Mucosa of stomach (tissue), 1 donor: Measurements from ENCODE around the gene DLX1.
A peak's percentile ranks its signal among the peaks of the same experiment; 100 is the strongest.

Experiments used
- H3K27me3 ChIP-seq: one replicate; pipeline ENCODE4 v1.7.0; 2013; ENCODE audit warnings: mild to moderate bottlenecking, low read length; ENCODE audit not compliant: control insufficient read depth, insufficient read depth
- H3K36me3 ChIP-seq: one replicate; pipeline ENCODE4 v1.7.0; 2013; ENCODE audit warnings: low read length; ENCODE audit not compliant: control insufficient read depth, insufficient read depth
- H3K4me1 ChIP-seq: one replicate; pipeline ENCODE4 v1.7.0; 2013; ENCODE audit warnings: mild to moderate bottlenecking, low read length; ENCODE audit not compliant: control insufficient read depth, insufficient read depth
- H3K4me3 ChIP-seq: one replicate; pipeline ENCODE4 v1.7.0; 2013; ENCODE audit warnings: low read length
- H3K9ac ChIP-seq: one replicate; pipeline ENCODE4 v1.7.0; 2013; ENCODE audit warnings: mild to moderate bottlenecking, low read length, moderate library complexity
- H3K9me3 ChIP-seq: one replicate; pipeline ENCODE4 v1.7.0; 2013; ENCODE audit warnings: mild to moderate bottlenecking, low read length, moderate library complexity; ENCODE audit not compliant: control insufficient read depth
- donor health status: Pancreatic carcinoma.

The DLX1 gene

DNA sequence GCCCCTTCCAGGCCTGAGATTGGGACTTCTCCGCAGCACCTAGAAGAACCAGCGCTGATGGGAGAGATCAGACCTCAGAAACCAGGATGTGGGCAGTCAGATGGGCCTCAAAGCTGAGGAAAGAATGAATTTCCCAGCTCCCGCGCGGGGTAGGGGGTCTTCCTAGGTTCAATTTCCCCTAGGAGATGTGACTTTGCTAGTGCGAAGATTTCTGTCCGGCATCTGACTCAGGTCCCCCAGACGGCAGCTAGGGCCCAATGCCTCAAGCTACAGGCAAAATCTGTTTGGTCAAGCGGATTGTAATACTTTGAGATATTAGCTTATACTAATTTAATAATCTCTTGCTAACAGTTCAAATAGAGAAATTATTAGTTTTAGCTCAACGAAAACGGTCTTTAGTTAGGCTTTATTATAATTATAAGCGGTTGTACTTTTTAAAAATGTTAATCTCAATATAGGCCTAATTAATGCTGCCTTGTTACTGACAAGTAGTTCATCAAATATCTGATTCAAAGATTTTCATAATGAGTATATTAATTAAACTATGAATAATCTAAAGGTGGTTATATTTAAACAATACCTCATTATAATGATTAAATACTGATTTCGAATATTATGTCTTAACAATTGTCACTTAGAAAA lies 5.8 kb downstream of the DLX1 start:
- peaks cover 33% of the 10 kb centered on the region for H3K4me1 ChIP-seq
- H3K4me3 ChIP-seq: no peak overlapping the region
- H3K27me3 ChIP-seq: peaks cover 100% of the 10 kb centered on the region
- no peak overlapping the region for H3K9ac ChIP-seq
- no peaks in the 10 kb centered on the region for H3K9me3 ChIP-seq
- no peaks in the 10 kb centered on the region for H3K36me3 ChIP-seq

DNA sequence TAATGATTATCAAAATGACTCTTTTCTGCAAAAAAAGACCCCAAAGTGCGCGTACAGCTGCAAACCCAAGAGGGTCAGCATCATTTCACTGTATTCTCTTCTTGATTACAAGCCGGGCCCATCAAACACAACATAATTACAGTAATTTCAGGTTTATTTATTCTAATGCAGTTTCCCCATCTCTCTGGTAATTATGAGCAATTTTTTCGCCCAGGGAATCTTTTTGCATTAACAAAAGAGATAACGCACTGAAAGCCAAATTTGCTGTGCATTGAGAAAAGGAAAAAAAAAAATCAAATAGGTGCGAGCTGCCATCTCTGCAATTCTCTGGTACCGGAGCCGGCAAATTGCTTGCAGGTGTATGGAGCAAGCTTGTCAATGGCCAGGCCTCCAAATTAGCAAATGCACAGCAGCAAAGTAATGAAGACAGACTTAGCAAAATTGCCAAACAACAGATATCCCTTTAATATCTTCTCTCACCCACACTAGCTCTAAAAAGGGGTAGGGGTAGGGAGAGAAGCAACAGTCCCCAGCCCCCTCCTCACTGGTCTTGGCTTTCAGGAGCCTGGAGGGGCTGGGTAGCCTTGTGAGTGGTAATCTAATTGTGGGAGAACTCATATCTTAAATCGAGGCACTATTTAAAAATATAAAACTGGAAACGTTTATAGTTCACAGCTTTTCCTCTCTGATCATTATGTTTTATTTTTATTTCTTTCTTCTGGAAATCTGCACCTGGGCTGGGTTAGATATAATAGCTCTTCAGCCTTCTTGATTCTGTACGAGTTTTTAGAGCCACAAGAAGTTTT lies 6.7 kb downstream of the DLX1 start:
- Histone ChIP-seq H3K27me3 (peaks cover 100% of the 10 kb centered on the region), H3K36me3 (no peaks in the 10 kb centered on the region), H3K4me3 (no peak overlapping the region), H3K9ac (no peak overlapping the region), H3K4me1 (peaks cover 33% of the 10 kb centered on the region), H3K9me3 (no peaks in the 10 kb centered on the region)

DNA sequence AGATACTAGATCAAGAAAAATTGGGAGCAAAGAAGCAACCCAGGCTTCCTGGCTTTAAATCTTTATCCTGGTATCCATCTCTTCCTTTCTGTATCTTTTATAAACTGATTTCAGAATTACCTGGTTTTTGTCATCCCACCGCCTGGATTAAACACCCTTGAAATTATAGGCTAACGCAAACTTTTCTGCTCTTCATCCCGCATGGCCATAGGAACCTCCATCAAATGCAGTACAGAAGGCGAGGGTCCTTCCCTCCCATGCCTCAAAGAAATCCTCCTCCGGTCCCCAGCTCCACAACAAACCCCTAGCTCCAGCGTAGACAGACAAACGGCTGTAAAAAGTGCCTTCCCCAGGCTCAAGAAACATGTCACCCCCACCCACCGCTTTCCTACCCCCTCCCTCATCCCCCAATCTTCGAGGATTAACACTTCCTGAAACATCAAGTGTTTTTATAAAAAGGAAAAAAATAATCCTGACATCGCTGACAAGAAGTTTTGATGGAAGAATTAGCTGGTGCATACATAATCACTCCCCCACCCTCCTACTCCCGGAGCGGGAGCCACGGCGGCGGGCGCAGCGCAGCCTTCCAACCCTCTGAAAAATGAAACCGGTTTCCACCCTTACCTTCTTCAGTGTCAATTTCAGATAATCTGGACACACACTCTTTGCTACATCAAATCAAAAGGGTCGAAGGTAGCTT lies 7.6 kb downstream of the DLX1 start:
- H3K9ac ChIP-seq: no peak overlapping the region
- H3K9me3 ChIP-seq: no peaks in the 10 kb centered on the region
- peaks cover 39% of the 10 kb centered on the region for H3K4me1 ChIP-seq
- peaks cover 100% of the 10 kb centered on the region for H3K27me3 ChIP-seq
- H3K4me3 ChIP-seq: no peak overlapping the region
- H3K36me3 ChIP-seq: no peaks in the 10 kb centered on the region

DNA sequence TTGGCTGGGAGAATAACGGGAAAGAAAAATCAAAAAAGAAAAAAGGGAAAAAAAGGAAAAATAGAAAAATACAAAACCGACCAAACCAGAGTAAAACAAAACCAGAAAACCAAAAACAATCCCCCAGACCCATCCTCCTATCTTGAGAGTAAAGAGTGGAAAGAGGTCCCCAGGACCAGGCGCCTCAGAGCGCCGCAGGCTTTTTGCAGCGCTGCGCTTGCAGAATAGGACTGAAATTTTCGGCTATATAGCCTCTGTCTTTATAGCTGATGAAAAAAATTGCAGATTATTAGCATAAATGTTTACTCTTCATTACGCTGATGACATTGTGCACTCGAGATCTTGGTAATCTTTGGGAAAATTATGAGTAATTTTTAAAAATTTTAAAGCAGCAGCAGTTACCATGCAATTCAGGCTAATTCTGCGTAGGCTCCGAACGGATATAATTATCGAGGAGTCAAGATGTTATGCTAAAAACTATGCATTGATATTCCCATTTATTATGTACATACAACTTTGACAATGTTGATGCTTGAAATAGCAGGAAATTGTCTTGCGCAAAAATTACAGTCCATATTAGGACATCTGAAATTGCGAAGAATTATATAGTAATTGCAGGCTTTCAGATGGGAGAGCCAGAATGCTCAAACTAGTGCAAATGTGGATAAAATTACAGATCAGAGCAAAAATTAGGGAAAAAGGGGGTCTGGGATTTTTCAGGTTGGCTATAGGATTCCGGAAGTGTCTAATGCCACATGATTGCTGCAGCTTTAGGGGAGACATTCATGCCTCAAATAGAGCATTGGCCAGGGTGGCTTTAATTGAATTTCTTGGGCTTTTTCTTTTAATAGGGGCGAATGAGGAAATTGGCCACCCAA lies 8.3 kb downstream of the DLX1 start:
- Histone ChIP-seq H3K9me3 (no peaks in the 10 kb centered on the region), H3K36me3 (no peaks in the 10 kb centered on the region), H3K27me3 (peaks cover 100% of the 10 kb centered on the region), H3K4me3 (no peak overlapping the region), H3K9ac (no peak overlapping the region), H3K4me1 (peaks cover 32% of the 10 kb centered on the region)

DNA sequence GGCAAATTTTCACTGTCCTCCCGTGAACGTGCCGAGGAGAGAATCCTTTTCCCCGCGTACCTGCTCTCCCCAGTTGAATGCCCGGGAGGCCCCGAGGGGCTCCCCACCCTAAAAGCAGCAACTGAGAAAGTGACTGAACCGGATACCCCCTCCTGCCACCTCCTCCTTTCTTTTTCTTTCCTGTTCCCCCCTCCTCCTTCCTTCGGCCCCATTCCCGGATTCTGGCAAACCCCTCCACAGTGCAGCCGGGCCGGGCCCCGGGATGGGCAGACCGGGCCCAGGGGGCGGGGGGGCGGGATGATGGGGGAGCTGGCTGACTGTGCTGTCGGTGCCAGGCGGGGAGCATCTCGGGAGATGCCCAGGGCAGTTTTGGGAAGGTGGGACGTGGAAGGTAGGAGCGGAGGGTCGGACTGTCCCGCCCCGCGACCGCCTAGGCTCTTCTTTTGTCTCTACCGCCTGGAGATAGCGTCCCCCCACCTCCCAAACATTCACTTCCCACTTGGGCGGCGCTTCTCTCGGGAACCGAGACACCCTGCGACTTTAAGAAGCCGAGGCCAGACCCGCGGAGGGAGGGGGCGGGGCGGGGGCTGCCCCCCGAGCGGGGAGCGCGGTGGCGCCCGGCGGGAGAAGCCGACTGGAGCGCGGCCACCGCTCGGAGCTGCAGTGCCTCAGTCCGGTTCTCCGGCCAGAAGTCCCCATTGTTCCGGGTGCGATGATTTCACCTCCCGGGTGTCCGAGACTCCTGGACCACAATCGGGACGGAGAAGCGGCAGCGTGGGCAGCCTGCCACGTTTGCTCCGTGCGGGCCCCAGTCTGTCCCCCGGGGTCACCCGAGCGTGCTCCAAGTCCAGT lies 9.2 kb downstream of the DLX1 start:
- Histone ChIP-seq H3K4me1 (peaks cover 38% of the 10 kb centered on the region), H3K27me3 (peaks cover 100% of the 10 kb centered on the region)

DNA sequence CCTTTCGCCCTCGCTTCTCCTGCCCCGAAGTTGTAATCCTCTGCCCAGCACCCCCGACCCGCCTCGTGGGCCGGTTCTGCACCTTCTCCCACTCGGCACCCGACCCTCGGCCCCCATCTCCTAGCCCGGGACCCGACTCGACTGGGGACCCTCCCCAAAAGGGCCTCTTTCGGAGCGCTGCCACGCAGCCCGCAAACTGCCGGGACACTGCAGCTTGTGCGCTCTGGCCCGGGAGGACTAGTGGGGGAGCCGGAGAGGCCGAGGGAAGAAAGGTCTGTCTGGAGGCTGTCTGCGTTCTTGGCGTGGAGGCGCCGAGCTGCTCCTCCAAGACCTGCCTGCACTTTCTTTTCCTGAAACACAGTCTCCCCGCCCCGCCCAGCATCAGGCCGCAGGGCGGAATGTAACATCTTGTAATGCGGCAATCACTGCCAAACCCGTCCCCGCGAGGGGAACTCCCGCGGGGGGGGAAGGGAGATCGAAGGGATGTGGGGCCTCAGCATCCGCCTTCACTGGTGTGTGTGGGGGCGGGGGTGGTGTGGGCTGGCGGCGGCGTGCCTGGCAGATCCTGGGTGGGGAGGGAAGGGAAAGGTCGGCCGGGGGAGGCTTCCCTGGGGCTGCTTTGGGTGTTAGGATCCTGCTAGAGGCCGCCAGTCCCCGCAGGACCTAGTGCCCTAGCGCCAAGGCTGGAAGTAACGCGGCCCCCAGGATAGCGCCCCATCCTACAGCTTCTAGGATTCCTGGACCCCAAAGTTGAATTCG lies 10.0 kb downstream of the DLX1 start:
- no peaks in the 10 kb centered on the region for H3K36me3 ChIP-seq
- peak overlapping the region; percentile 14 for H3K4me3 ChIP-seq
- peaks cover 43% of the 10 kb centered on the region for H3K4me1 ChIP-seq
- peaks cover 100% of the 10 kb centered on the region for H3K27me3 ChIP-seq
- H3K9ac ChIP-seq: peak overlapping the region; percentile 28
- H3K9me3 ChIP-seq: no peaks in the 10 kb centered on the region

More for the DNA sequence above, 9.2 kb downstream of the DLX1 start:
- Histone ChIP-seq H3K4me3 (no peak overlapping the region), H3K9ac (peak overlapping the region; percentile 28), H3K9me3 (no peaks in the 10 kb centered on the region), H3K36me3 (no peaks in the 10 kb centered on the region)

DNA sequence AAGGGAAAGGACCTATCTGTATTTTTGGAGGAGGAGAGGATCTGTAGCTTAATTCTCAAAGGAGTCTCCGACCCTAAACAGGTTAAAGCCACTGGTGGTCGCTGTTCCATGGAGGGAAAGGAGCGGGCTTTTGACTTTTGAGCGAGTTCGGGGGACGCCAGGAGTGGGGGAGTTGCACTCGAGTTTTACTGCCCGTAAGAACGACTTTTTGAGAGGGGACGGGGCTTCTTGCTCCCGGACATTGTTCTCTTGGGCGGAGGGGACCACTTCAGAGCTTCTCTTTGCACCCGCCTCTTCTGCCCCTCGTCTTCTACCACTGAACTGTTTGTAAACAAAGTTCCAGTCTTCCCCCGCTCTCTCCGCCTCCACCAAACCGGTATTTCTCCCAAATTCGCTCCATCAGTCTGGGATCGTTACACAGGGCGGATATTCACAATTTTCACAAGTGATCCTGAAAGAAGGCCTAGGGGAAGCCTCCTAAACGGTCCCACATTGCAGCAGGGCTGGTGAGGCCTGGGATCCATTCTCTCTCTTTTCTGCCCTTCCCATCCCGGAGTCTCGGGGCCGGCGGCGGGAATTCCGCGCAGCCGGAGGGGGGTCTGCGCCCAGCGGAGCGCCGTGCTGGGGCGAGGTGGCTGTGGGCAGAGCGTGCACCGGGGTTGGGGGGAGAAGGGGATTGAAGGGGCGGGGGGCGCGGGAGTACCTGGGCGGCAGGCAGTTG lies 10.8 kb downstream of the DLX1 start:
- no peak overlapping the region for H3K4me3 ChIP-seq
- no peaks in the 10 kb centered on the region for H3K9me3 ChIP-seq
- H3K9ac ChIP-seq: no peak overlapping the region
- peaks cover 51% of the 10 kb centered on the region for H3K4me1 ChIP-seq
- no peaks in the 10 kb centered on the region for H3K36me3 ChIP-seq
- H3K27me3 ChIP-seq: peaks cover 100% of the 10 kb centered on the region

DNA sequence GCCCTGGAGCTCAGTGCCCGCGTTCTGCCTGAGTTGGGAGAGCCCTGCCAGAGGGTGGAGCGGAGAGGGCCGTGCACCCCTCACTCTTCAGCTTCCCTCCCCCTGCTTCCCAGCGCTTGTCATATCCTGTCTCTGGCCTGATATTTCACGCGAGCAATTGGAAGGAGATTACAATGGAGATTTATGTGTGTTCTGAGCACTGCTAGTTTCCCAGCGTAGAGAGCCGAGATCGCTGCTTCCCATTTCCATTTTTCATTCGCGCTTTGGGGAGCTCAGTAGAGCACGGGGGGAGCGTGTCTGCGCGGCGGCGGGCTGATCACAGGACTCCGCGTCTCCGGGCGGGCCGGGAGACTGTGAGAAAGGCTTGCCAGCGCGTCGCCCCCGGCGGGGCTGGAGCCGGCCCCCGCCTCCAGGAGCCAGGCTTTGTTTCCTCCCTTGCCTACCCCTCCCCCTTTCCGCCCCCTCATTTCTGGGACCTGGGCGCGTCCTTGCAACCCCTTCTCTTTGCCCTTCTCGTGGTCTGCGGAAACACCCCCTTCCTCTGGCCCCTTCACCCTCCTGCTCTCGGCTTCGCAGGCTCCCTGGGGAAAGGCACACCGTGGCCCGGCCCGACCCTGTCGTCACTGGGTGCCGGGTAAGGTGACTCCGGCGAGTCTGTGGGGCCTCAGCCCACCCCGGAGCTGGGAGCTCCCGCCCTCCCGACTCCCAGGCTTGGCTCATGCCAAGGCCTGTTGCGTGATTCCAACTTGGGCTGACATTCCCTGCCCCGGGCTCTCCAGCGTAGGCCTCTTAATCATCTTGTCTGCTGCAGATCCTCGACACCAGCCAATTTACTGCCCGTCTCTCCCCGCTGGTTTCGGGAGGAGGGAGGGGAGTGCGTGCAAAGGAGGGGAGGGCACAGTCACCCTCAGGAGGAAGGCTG lies 11.6 kb downstream of the DLX1 start:
- H3K4me1 ChIP-seq: peaks cover 59% of the 10 kb centered on the region

DNA sequence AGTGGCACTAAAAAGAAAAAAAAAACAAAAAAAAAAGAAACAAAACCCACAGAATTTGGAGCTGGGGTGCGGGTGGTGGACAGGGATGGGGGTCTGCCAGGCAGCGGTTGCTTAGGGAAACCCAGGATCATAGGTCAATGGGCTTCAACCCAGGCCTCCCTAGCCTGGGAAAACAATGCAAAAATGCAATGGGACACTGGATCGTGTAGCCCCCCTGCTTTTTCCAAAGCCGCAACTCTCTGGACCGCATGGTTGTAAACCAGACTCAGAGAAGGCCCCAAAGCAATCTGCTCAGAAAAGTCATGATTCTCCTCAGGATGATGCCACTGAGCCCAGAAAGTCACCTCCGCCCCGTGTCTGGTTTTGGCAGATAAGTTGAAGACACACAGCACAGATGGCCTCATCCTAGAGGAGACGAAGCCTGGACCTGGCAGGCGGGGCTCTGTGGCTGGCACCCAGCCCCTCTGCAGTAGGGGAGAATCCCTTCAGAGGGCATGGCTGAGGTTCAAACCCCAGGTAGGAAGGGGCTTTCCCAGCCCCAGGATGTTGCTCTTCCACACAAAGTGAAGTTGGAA lies 12.3 kb downstream of the DLX1 start:
- H3K27me3 ChIP-seq: peaks cover 100% of the 10 kb centered on the region
- no peak overlapping the region for H3K4me3 ChIP-seq
- H3K36me3 ChIP-seq: no peaks in the 10 kb centered on the region
- H3K4me1 ChIP-seq: peaks cover 66% of the 10 kb centered on the region
- no peak overlapping the region for H3K9ac ChIP-seq
- no peaks in the 10 kb centered on the region for H3K9me3 ChIP-seq

More for the DNA sequence above, 11.6 kb downstream of the DLX1 start:
- Histone ChIP-seq H3K27me3 (peaks cover 100% of the 10 kb centered on the region), H3K9me3 (no peaks in the 10 kb centered on the region), H3K36me3 (no peaks in the 10 kb centered on the region), H3K9ac (no peak overlapping the region), H3K4me3 (no peak overlapping the region)
